IMR-90 (cell line): Measurements from ENCODE around the gene TMBIM1. TPM values are rescaled to one million over a fixed set of nuclear protein-coding genes. Genes with fewer than 3 reads are reported as not detected.

ENCODE experiments used
- ATAC-seq: fragments of 200-7000 bp; cut with Tn5 transposase; 2 replicates; pipeline ENCODE4 v1.9.1; 2020; ENCODE audit warnings: low read depth, mild to moderate bottlenecking, moderate library complexity
- BruUV-seq: library from RNA; stranded (reverse); fragments of 400-500 nt; replicated peaks from 2 replicates; lab custom pipeline; 2021; lab: Mats Ljungman, UMichigan
- CTCF ChIA-PET: fragments of 300-600 bp; formaldehyde crosslinking; extraction: SDS; loops from one replicate; lab custom pipeline; 2021; ENCODE audit warnings: antibody characterized with exemption; lab: Yijun Ruan, JAX
- POLR2A ChIA-PET: fragments of 300-600 bp; sonication (Branson Sonifier 250); formaldehyde crosslinking; loops from one replicate; lab custom pipeline; 2022; ENCODE audit warnings: antibody characterized with exemption; ENCODE audit not compliant: unreplicated experiment; lab: Charles Lee
- DNase-seq: peaks from one replicate; pipeline ENCODE4 v3.0.0; 2013
- H2AFZ ChIP-seq: replicated peaks from 2 replicates; pipeline ENCODE3; 2013; ENCODE audit warnings: low read length, mild to moderate bottlenecking; ENCODE audit not compliant: poor library complexity
- H2AK5ac ChIP-seq: 2 replicates; pipeline ENCODE4 v1.6.1; 2013; ENCODE audit warnings: low read depth, low read length, inconsistent platforms
- H2AK9ac ChIP-seq: replicated peaks from 2 replicates; pipeline ENCODE3; 2013; ENCODE audit warnings: mild to moderate bottlenecking, low read depth, low read length, moderate library complexity; ENCODE audit not compliant: poor library complexity
- H2BK120ac ChIP-seq: 2 replicates; pipeline ENCODE4 v1.6.1; 2013; ENCODE audit warnings: low read depth, low read length, inconsistent platforms
- H2BK15ac ChIP-seq: 3 replicates; pipeline ENCODE4 v1.6.1; 2013; ENCODE audit warnings: low read depth, low read length, inconsistent platforms
- H2BK20ac ChIP-seq: 2 replicates; pipeline ENCODE4 v1.6.1; 2013; ENCODE audit warnings: low read depth, mild to moderate bottlenecking, inconsistent platforms, low read length, moderate library complexity
- H2BK5ac ChIP-seq: 2 replicates; pipeline ENCODE4 v1.6.1; 2013; ENCODE audit warnings: mild to moderate bottlenecking, low read depth, low read length, inconsistent platforms; ENCODE audit not compliant: poor library complexity, severe bottlenecking
- H3K14ac ChIP-seq: replicated peaks from 2 replicates; pipeline ENCODE4 v1.6.1; 2013; ENCODE audit warnings: low read depth, low read length, inconsistent platforms
- H3K18ac ChIP-seq: 2 replicates; pipeline ENCODE4 v1.6.1; 2013; ENCODE audit warnings: low read depth, low read length, control low read depth
- H3K23ac ChIP-seq: 2 replicates; pipeline ENCODE4 v1.6.1; 2013; ENCODE audit warnings: low read depth, low read length, inconsistent platforms
- H3K27ac ChIP-seq: 2 replicates; pipeline ENCODE4 v1.5.1; 2013; ENCODE audit warnings: mild to moderate bottlenecking, control low read depth, low read length; ENCODE audit not compliant: insufficient read depth
- H3K27me3 ChIP-seq: 2 replicates; pipeline ENCODE4 v1.6.1; 2013; ENCODE audit warnings: low read length; ENCODE audit not compliant: control insufficient read depth, insufficient read depth
- H3K36me3 ChIP-seq: 2 replicates; pipeline ENCODE4 v1.6.1; 2013; ENCODE audit warnings: low read length, mixed read lengths; ENCODE audit not compliant: control insufficient read depth, insufficient read depth
- H3K4ac ChIP-seq: 2 replicates; pipeline ENCODE4 v1.6.1; 2013; ENCODE audit warnings: low read depth, low read length, inconsistent platforms
- H3K4me1 ChIP-seq: 2 replicates; pipeline ENCODE4 v1.6.1; 2013; ENCODE audit warnings: low read length, mixed read lengths; ENCODE audit not compliant: control insufficient read depth, insufficient read depth
- H3K4me2 ChIP-seq: 2 replicates; pipeline ENCODE4 v1.6.1; 2013; ENCODE audit warnings: low read depth, mild to moderate bottlenecking, control low read depth, low read length, moderate library complexity
- H3K4me3 ChIP-seq: 2 replicates; pipeline ENCODE4 v1.5.1; 2013; ENCODE audit warnings: low read depth, mild to moderate bottlenecking, control low read depth, low read length, moderate library complexity; ENCODE audit not compliant: insufficient read depth
- H3K56ac ChIP-seq: 2 replicates; pipeline ENCODE4 v1.6.1; 2013; ENCODE audit warnings: low read length, inconsistent platforms; ENCODE audit not compliant: insufficient read depth; ENCODE audit errors: extremely low read depth
- H3K79me1 ChIP-seq, 2 experiments: 2 replicates each; pipeline ENCODE4 v1.6.1; 2013; ENCODE audit warnings: low read length in 2 of 2, inconsistent platforms in 1 of 2, low read depth in 1 of 2
- H3K9ac ChIP-seq: 2 replicates; pipeline ENCODE4 v1.6.1; 2013; ENCODE audit warnings: low read depth, low read length, control low read depth
- H3K9me1 ChIP-seq: 2 replicates; pipeline ENCODE4 v1.6.1; 2013; ENCODE audit warnings: low read length, inconsistent platforms; ENCODE audit not compliant: insufficient read depth
- H3K9me3 ChIP-seq: 2 replicates; pipeline ENCODE4 v1.6.1; 2013; ENCODE audit warnings: low read length; ENCODE audit not compliant: control insufficient read depth, insufficient read depth
- H4K20me1 ChIP-seq: 2 replicates; pipeline ENCODE4 v1.6.1; 2013; ENCODE audit warnings: low read length, inconsistent platforms; ENCODE audit not compliant: insufficient read depth
- H4K5ac ChIP-seq: 2 replicates; pipeline ENCODE4 v1.6.1; 2013; ENCODE audit warnings: mild to moderate bottlenecking, low read depth, low read length, control low read depth
- H4K8ac ChIP-seq, 2 experiments: 2 replicates each; pipeline ENCODE4 v1.6.1; 2013; ENCODE audit warnings: low read depth in 2 of 2, low read length in 2 of 2, control low read depth in 1 of 2, inconsistent platforms in 1 of 2
- H4K91ac ChIP-seq: 2 replicates; pipeline ENCODE4 v1.6.1; 2013; ENCODE audit warnings: low read depth, low read length, inconsistent platforms; ENCODE audit not compliant: insufficient read depth
- BHLHE40 ChIP-seq: fragments of 150-350 bp; IDR thresholded peaks from 2 replicates; pipeline ENCODE4 v1.6.1; 2016; ENCODE audit warnings: mild to moderate bottlenecking, low read depth, low read length
- CEBPB ChIP-seq: IDR thresholded peaks from 2 replicates; pipeline ENCODE4 v1.6.1; 2012; ENCODE audit warnings: low read depth, low read length, improper control_type of control experiment
- CHD1 ChIP-seq: IDR thresholded peaks from 2 replicates; pipeline ENCODE4 v1.6.1; 2012; ENCODE audit warnings: low read depth, low read length, improper control_type of control experiment
- CTCF ChIP-seq: conservative IDR thresholded peaks from 2 replicates; pipeline ENCODE4 v1.5.1; 2012; ENCODE audit warnings: mild to moderate bottlenecking, low read depth, low read length, improper control_type of control experiment
- FOS ChIP-seq: fragments of 150-350 bp; IDR thresholded peaks from 2 replicates; pipeline ENCODE4 v1.6.1; 2016; ENCODE audit warnings: low read depth, low read length
- MAFK ChIP-seq: IDR thresholded peaks from 2 replicates; pipeline ENCODE4 v1.6.1; 2012; ENCODE audit warnings: low read depth, low read length, improper control_type of control experiment
- MAZ ChIP-seq: IDR thresholded peaks from 2 replicates; pipeline ENCODE4 v1.6.1; 2012; ENCODE audit warnings: low read depth, mild to moderate bottlenecking, low read length, improper control_type of control experiment, moderate library complexity, borderline replicate concordance
- MXI1 ChIP-seq: IDR thresholded peaks from 2 replicates; pipeline ENCODE4 v1.6.1; 2012; ENCODE audit warnings: low read depth, mild to moderate bottlenecking, low read length, moderate library complexity, borderline replicate concordance
- NFE2L2 ChIP-seq: fragments of 150-350 bp; IDR thresholded peaks from 2 replicates; pipeline ENCODE4 v1.6.1; 2016; ENCODE audit warnings: low read depth, mild to moderate bottlenecking, low read length
- POLR2A ChIP-seq: IDR thresholded peaks from 2 replicates; pipeline ENCODE4 v1.6.1; 2012; ENCODE audit warnings: mild to moderate bottlenecking, low read depth, low read length
- RAD21 ChIP-seq: IDR thresholded peaks from 2 replicates; pipeline ENCODE4 v1.6.1; 2012; ENCODE audit warnings: low read length, improper control_type of control experiment
- RCOR1 ChIP-seq: IDR thresholded peaks from 2 replicates; pipeline ENCODE4 v1.6.1; 2012; ENCODE audit warnings: mild to moderate bottlenecking, low read length, improper control_type of control experiment; ENCODE audit not compliant: insufficient replicate concordance
- RFX5 ChIP-seq: IDR thresholded peaks from 2 replicates; pipeline ENCODE4 v1.8.0; 2012; ENCODE audit warnings: low read depth, mild to moderate bottlenecking, low read length, moderate library complexity
- SMC3 ChIP-seq: fragments of 150-350 bp; IDR thresholded peaks from 2 replicates; pipeline ENCODE4 v1.6.1; 2016; ENCODE audit warnings: low read depth, mild to moderate bottlenecking, antibody characterized with exemption, low read length, moderate library complexity
- WGBS, 2 experiments: methylation state at CpG; one replicate each; pipeline versions ENCODE4 v1.1.5 to v1.1.7; 2013; ENCODE audit warnings: missing lambda C conversion rate in 2 of 2; ENCODE audit not compliant: insufficient read length in 1 of 2; ENCODE audit errors: extremely low coverage in 2 of 2; 5-methylcytosine and 5-hydroxymethylcytosine counted together
- dilution Hi-C: fragments of 300-500 bp; cut with HindIII; formaldehyde crosslinking; loops from one replicate; pipeline ENCODE4 v1.14.3; 2018; ENCODE audit warnings: low sequenced_read_pairs; ENCODE audit not compliant: unreplicated experiment
- in situ Hi-C: fragments of 300-500 bp; cut with MboI; formaldehyde crosslinking; loops from 3 replicates; pipeline ENCODE4 v1.14.3; 2019; ENCODE audit warnings: low sequenced_read_pairs, inconsistent platforms, mixed read lengths
- intact Hi-C: fragments of 100-400 bp; cut with micrococcal nuclease; formaldehyde crosslinking; loops from 2 replicates; pipeline ENCODE4 v1.10.0; 2022
- polyA plus RNA-seq, 3 experiments: library from polyadenylated mRNA; depleted of rRNA; stranded (reverse); fragments of >200 nt; gene quantifications; 2 replicates each; pipeline ENCODE4 v1.2.3, GENCODE V29; 2012; ENCODE audit warnings: low replicate concordance in 1 of 3
- total RNA-seq: library from RNA; depleted of rRNA; stranded (reverse); fragments of >200 nt; gene quantifications from 2 replicates; pipeline ENCODE4 v1.2.3, GENCODE V29; 2012
- TF ChIP-seq, protein P1 (sequence below): fragments of 150-350 bp; IDR thresholded peaks from 2 replicates; pipeline ENCODE4 v1.6.1; 2017; ENCODE audit warnings: mild to moderate bottlenecking, antibody characterized with exemption, low read length, low read depth
- TF ChIP-seq, protein P2 (sequence below): fragments of 150-350 bp; IDR thresholded peaks from 2 replicates; pipeline ENCODE4 v1.6.1; 2016; ENCODE audit warnings: low read depth, mild to moderate bottlenecking, low read length, moderate library complexity, borderline replicate concordance

Gene TMBIM1
- total and polyA plus RNA-seq, 2 of the 4 experiments (the other 2 are of a cell fraction), result 84.6 to 102 TPM

DNA sequence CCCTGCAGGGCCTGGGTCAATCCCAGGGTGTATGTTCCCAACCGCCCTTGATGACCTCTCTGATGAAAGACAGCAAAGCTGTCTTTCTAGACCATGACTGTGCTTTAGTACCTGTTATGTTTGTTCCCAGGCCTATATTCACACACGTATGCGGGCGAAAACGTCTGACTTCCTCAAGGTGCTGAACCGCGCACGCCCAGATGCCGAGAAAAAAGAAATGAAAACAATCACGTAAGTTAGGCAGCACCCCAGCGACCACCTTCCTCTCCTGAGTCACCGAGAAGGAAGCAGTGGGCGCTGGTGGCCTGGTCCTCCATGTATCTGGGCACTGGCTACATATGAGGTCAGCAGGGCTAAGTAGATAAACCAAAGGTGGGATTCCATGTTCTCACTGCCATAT is 42.6 kb downstream of the TMBIM1 start:
- Histone ChIP-seq H3K56ac (no peak overlapping the region), H3K4me3 (no peak overlapping the region), H3K9ac (no peak overlapping the region), H3K23ac (no peak overlapping the region), H4K8ac (no peak overlapping the region), H2BK15ac (no peak overlapping the region), H3K79me1 (peaks cover 46 to 68% of the 10 kb centered on the region in 2 experiments), H4K20me1 (peaks cover 40% of the 10 kb centered on the region), H3K4ac (no peak overlapping the region), H3K4me2 (no peak overlapping the region), H4K91ac (no peak overlapping the region), H3K9me1 (peaks cover 5% of the 10 kb centered on the region; the same call in 1 of the 2 replicates), H2AK9ac (no peak overlapping the region), H3K27me3 (no peaks in the 10 kb centered on the region), H3K4me1 (peaks cover 5% of the 10 kb centered on the region; the same call in 1 of the 2 replicates), H2BK20ac (no peak overlapping the region), H3K14ac (no peak overlapping the region), H3K27ac (no peak overlapping the region), H3K18ac (no peak overlapping the region), H2AK5ac (no peak overlapping the region), H2AFZ (no peak overlapping the region), H3K36me3 (peaks cover 83% of the 10 kb centered on the region), H2BK120ac (no peak overlapping the region), H3K9me3 (no peaks in the 10 kb centered on the region), H2BK5ac (no peak overlapping the region), H4K5ac (no peak overlapping the region)
- POLR2A ChIA-PET, result no interaction called here
- intact Hi-C loops (no loop called here), in situ Hi-C loops (no loop called here), dilution Hi-C loops (no loop called here)
- ATAC-seq (no peak), DNase-seq (no peak)
- TF ChIP-seq MXI1, result no peak
- no peak for TF ChIP-seq RAD21
- no peak for TF ChIP-seq RFX5
- TF ChIP-seq CHD1, result no peak
- TF ChIP-seq MAZ, result no peak
- TF ChIP-seq RCOR1, result no peak
- no peak for TF ChIP-seq NFE2L2
- no peak for TF ChIP-seq CEBPB
- no peak for TF ChIP-seq MAFK
- TF ChIP-seq BHLHE40, result no peak
- no peak for TF ChIP-seq CTCF
- TF ChIP-seq POLR2A, result no peak
- TF ChIP-seq, protein P1, sequence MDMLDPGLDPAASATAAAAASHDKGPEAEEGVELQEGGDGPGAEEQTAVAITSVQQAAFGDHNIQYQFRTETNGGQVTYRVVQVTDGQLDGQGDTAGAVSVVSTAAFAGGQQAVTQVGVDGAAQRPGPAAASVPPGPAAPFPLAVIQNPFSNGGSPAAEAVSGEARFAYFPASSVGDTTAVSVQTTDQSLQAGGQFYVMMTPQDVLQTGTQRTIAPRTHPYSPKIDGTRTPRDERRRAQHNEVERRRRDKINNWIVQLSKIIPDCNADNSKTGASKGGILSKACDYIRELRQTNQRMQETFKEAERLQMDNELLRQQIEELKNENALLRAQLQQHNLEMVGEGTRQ, result no peak
- TF ChIP-seq FOS, result no peak
- TF ChIP-seq, protein P2, sequence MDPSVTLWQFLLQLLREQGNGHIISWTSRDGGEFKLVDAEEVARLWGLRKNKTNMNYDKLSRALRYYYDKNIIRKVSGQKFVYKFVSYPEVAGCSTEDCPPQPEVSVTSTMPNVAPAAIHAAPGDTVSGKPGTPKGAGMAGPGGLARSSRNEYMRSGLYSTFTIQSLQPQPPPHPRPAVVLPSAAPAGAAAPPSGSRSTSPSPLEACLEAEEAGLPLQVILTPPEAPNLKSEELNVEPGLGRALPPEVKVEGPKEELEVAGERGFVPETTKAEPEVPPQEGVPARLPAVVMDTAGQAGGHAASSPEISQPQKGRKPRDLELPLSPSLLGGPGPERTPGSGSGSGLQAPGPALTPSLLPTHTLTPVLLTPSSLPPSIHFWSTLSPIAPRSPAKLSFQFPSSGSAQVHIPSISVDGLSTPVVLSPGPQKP, result no peak
- TF ChIP-seq SMC3, result no peak
- 96% methylated on average over 4 of the region's 13 CpGs; no CpG with 5 or more reads in 1 of the 2 experiments for WGBS, 2 experiments
- CTCF ChIA-PET, result no interaction called here
- no TSS peak for BruUV-seq
